ENCODE data around the gene CNGA2. TPM values are rescaled to one million over a fixed set of nuclear protein-coding genes. Genes with fewer than 3 reads are reported as not detected.

Gene CNGA2
- total RNA-seq, 3 donors from 2014 or later = not detected

GRCh38 chrX:151702026-151702714 lies 32.4 kb upstream of the CNGA2 start:
- no peak for DNase-seq
- Mint-ChIP-seq H3K9me3 (no peaks in the 10 kb centered on the region), H3K36me3 (ENCODE audit: insufficient read depth) (no peaks in the 10 kb centered on the region)

GRCh38 chrX:151702741-151703340 lies 31.7 kb upstream of the CNGA2 start:
- H3K27me3 Mint-ChIP-seq (ENCODE audit: low read depth) = peaks cover 4% of the 10 kb centered on the region
- H3K36me3 Mint-ChIP-seq (ENCODE audit: insufficient read depth) = no peaks in the 10 kb centered on the region
- H3K4me3 Mint-ChIP-seq = no peak overlapping the region
- ATAC-seq = no peak
- H3K9me3 Mint-ChIP-seq = no peaks in the 10 kb centered on the region
- H3K4me1 Mint-ChIP-seq (ENCODE audit: low read depth) = no peaks in the 10 kb centered on the region
- no peak for DNase-seq

More at GRCh38 chrX:151702026-151702714, 32.4 kb upstream of the CNGA2 start:
- peaks cover 6% of the 10 kb centered on the region for H3K27me3 Mint-ChIP-seq (ENCODE audit: low read depth)
- ATAC-seq = no peak
- H3K4me3 Mint-ChIP-seq = no peak overlapping the region
- H3K4me1 Mint-ChIP-seq (ENCODE audit: low read depth) = no peaks in the 10 kb centered on the region

DNA sequence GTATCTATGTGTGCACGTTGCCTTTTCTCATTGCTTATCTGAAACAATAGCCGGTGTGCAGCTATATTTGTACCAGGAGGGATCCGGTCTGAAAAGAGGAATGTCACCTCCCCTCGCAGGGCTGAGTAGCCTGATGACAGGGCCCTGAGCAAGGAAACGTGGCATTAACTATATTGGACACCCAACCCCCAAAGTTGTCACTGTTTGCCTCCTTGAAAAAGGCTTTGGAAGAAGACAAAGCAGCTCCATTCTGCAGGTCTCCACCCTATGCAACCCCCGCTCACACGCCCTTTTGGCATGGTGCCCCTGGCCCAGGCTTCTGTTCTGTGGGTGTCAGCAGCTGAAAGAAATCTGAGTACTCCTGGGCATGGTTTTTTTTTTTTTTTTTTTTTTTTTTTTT lies 31.1 kb upstream of the CNGA2 start:
- no peaks in the 10 kb centered on the region for H3K4me1 Mint-ChIP-seq (ENCODE audit: low read depth)
- no peaks in the 10 kb centered on the region for H3K36me3 Mint-ChIP-seq (ENCODE audit: insufficient read depth)
- DNase-seq = no peak
- H3K9me3 Mint-ChIP-seq = no peaks in the 10 kb centered on the region
- peaks cover 3% of the 10 kb centered on the region for H3K27me3 Mint-ChIP-seq (ENCODE audit: low read depth)
- H3K4me3 Mint-ChIP-seq = no peak overlapping the region
- no peak for ATAC-seq

DNA sequence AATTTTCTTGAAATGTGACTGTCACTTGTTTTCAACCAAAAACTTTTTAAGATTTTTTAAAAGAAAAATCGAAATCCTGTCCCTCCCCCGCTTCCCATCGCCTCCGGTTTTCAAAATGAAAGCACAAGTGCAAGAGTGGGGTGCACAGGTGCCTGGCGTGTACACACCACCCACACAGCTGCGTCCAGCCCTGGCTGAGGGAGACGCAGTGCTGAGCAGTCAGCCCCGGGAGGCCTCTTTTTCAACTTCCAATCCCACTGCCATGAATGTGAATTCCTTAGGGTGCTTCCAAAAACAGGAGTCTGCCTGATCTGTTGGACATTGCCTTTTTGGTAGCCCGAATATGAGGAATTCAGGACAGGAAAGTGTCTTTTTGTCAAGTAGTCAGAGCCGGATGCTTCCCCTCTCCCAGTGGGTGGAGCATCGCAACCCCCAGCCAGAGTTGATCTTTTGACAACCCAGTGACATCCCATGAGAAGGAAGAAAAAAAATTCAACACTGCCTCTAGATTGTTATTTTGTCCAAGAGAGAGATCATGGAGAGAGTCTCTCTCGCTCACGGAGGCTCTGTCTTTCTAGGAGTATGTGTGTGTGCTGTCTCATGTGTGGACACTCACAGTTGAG lies 30.4 kb upstream of the CNGA2 start:
- DNase-seq (no peak), ATAC-seq (no peak)
- Mint-ChIP-seq H3K27me3 (ENCODE audit: low read depth) (peaks cover 3% of the 10 kb centered on the region), H3K36me3 (ENCODE audit: insufficient read depth) (no peaks in the 10 kb centered on the region), H3K4me3 (no peak overlapping the region), H3K4me1 (ENCODE audit: low read depth) (no peaks in the 10 kb centered on the region), H3K9me3 (no peaks in the 10 kb centered on the region)

GRCh38 chrX:151708821-151709220 lies 25.7 kb upstream of the CNGA2 start:
- DNase-seq (no peak), ATAC-seq (no peak)
- Mint-ChIP-seq H3K27me3 (ENCODE audit: low read depth) (peaks cover 5% of the 10 kb centered on the region), H3K4me1 (ENCODE audit: low read depth) (no peaks in the 10 kb centered on the region), H3K36me3 (ENCODE audit: insufficient read depth) (no peaks in the 10 kb centered on the region), H3K4me3 (no peak overlapping the region), H3K9me3 (no peaks in the 10 kb centered on the region)

- H3K36me3 Mint-ChIP-seq (ENCODE audit: insufficient read depth) = no peaks in the 10 kb centered on the region
- no peak for ATAC-seq
- H3K9me3 Mint-ChIP-seq = no peaks in the 10 kb centered on the region
- DNase-seq = no peak
- peaks cover 5% of the 10 kb centered on the region for H3K27me3 Mint-ChIP-seq (ENCODE audit: low read depth)
- H3K4me1 Mint-ChIP-seq (ENCODE audit: low read depth) = no peaks in the 10 kb centered on the region
- H3K4me3 Mint-ChIP-seq = no peak overlapping the region
Observed at GRCh38 chrX:151710457-151710856, 24.1 kb upstream of the CNGA2 start.

- H3K27me3 Mint-ChIP-seq (ENCODE audit: low read depth) = peaks cover 5% of the 10 kb centered on the region
- no peak for ATAC-seq
- no peaks in the 10 kb centered on the region for H3K36me3 Mint-ChIP-seq (ENCODE audit: insufficient read depth)
- no peak for DNase-seq
- H3K4me3 Mint-ChIP-seq = no peak overlapping the region
- H3K9me3 Mint-ChIP-seq = no peaks in the 10 kb centered on the region
- H3K4me1 Mint-ChIP-seq (ENCODE audit: low read depth) = no peaks in the 10 kb centered on the region
Observed at GRCh38 chrX:151711154-151711553, 23.4 kb upstream of the CNGA2 start.

DNA sequence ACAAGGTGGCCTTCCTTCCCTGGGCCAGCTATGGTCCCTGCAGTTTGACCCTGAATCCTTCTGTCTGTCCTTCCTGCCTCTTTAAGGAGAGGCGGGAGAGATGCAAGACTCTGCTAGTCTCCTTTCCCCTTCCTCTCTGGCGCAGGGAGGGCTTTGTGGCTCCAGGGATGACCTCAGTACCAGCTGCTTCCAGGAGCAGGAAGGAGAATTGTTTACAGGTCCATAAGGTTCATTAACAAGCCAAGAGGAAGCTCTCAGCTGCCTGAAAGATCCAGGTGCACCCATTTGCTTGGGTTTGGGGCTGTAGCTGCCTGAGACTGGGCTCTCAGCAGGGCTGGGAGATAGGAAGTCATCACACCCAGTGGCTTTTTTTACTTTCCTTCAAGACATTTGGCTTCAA lies 22.8 kb upstream of the CNGA2 start:
- Mint-ChIP-seq H3K9me3 (no peaks in the 10 kb centered on the region), H3K4me3 (no peak overlapping the region), H3K27me3 (ENCODE audit: low read depth) (peaks cover 5% of the 10 kb centered on the region), H3K36me3 (ENCODE audit: insufficient read depth) (no peaks in the 10 kb centered on the region), H3K4me1 (ENCODE audit: low read depth) (no peaks in the 10 kb centered on the region)
- DNase-seq (no peak), ATAC-seq (no peak)

DNA sequence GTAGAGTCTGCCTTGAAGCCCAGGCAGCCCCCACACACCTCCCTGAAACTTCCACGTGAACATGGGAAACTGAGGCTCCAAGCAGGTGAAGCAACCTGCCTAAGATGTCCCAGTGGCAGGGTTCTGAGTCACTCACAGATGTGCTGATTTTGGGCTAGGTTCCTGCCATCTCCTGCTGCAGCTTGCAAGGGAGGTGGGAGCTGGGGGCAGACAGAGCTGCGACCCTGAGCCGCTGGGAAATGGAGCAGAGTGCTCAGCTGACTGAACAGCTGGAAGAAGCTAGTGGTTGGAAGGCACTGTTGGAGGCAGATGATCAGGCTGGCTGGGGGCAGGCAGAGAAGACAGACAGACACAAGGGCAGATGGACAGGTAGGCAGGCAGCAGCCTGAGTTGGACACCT lies 22.3 kb upstream of the CNGA2 start:
- Mint-ChIP-seq H3K4me3 (no peak overlapping the region), H3K27me3 (ENCODE audit: low read depth) (peaks cover 7% of the 10 kb centered on the region), H3K36me3 (ENCODE audit: insufficient read depth) (no peaks in the 10 kb centered on the region), H3K4me1 (ENCODE audit: low read depth) (no peaks in the 10 kb centered on the region), H3K9me3 (no peaks in the 10 kb centered on the region)
- DNase-seq = no peak
- no peak for ATAC-seq

GRCh38 chrX:151713849-151714248 lies 20.7 kb upstream of the CNGA2 start:
- Mint-ChIP-seq H3K4me1 (ENCODE audit: low read depth) (no peaks in the 10 kb centered on the region), H3K36me3 (ENCODE audit: insufficient read depth) (no peaks in the 10 kb centered on the region), H3K9me3 (no peaks in the 10 kb centered on the region), H3K27me3 (ENCODE audit: low read depth) (peaks cover 6% of the 10 kb centered on the region), H3K4me3 (no peak overlapping the region)
- ATAC-seq (no peak), DNase-seq (no peak)

- DNase-seq = no peak
- H3K4me3 Mint-ChIP-seq = no peak overlapping the region
- peaks cover 6% of the 10 kb centered on the region for H3K27me3 Mint-ChIP-seq (ENCODE audit: low read depth)
- ATAC-seq = no peak
- H3K9me3 Mint-ChIP-seq = no peaks in the 10 kb centered on the region
- no peaks in the 10 kb centered on the region for H3K36me3 Mint-ChIP-seq (ENCODE audit: insufficient read depth)
- no peaks in the 10 kb centered on the region for H3K4me1 Mint-ChIP-seq (ENCODE audit: low read depth)
Observed at GRCh38 chrX:151714362-151714761, 20.2 kb upstream of the CNGA2 start.

DNA sequence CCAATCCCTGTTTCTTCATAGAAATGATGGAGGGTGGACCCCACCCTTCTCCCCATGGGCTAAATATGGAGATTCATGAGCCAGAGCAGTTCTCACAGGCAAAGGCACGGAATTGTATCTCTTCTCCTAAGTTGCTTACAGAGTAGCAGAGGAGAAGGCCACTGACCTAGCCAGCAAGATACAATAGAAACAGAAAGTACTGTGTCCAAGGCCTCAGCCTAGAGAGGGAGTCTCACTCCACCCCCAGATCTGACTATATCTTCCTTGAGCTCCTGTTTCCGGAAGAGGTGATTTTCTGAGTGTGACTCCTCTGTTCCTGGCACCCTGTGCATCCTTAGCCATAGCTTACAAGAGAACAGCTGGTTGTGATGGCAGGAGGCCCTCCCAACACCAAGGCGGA lies 18.8 kb upstream of the CNGA2 start, which contains the start of gene FATE1:
FATE1 (plus strand) TSS at position 284 of the 400 bp plus-strand sequence; CDS start at position 369, 85 bp downstream.
- Mint-ChIP-seq H3K36me3 (ENCODE audit: insufficient read depth) (no peaks in the 10 kb centered on the region), H3K4me1 (ENCODE audit: low read depth) (no peaks in the 10 kb centered on the region), H3K4me3 (no peak within 1 kb of the TSS), H3K27me3 (ENCODE audit: low read depth) (peaks cover 6% of the 10 kb centered on the region), H3K9me3 (no peaks in the 10 kb centered on the region)
- no peak for ATAC-seq
- no peak for DNase-seq

GRCh38 chrX:151722241-151722846 lies 12.2 kb upstream of the CNGA2 start:
- ATAC-seq = no peak
- no peaks in the 10 kb centered on the region for H3K4me1 Mint-ChIP-seq (ENCODE audit: low read depth)
- no peaks in the 10 kb centered on the region for H3K36me3 Mint-ChIP-seq (ENCODE audit: insufficient read depth)
- DNase-seq = no peak
- H3K4me3 Mint-ChIP-seq = no peak overlapping the region
- no peaks in the 10 kb centered on the region for H3K27me3 Mint-ChIP-seq (ENCODE audit: low read depth)
- H3K9me3 Mint-ChIP-seq = no peaks in the 10 kb centered on the region

- Mint-ChIP-seq H3K9me3 (no peaks in the 10 kb centered on the region), H3K27me3 (ENCODE audit: low read depth) (no peaks in the 10 kb centered on the region), H3K36me3 (ENCODE audit: insufficient read depth) (no peaks in the 10 kb centered on the region), H3K4me1 (ENCODE audit: low read depth) (no peaks in the 10 kb centered on the region), H3K4me3 (no peak overlapping the region)
- no peak for DNase-seq
- ATAC-seq = no peak
Observed at GRCh38 chrX:151723156-151723760, 11.3 kb upstream of the CNGA2 start.
